ENCODE data around the gene LRRC56. TPM values are rescaled to one million over a fixed set of nuclear protein-coding genes. Genes with fewer than 3 reads are reported as not detected.

LRRC56 gene
- total RNA-seq, 1 donor from 2014 or later = 7.6 TPM

DNA sequence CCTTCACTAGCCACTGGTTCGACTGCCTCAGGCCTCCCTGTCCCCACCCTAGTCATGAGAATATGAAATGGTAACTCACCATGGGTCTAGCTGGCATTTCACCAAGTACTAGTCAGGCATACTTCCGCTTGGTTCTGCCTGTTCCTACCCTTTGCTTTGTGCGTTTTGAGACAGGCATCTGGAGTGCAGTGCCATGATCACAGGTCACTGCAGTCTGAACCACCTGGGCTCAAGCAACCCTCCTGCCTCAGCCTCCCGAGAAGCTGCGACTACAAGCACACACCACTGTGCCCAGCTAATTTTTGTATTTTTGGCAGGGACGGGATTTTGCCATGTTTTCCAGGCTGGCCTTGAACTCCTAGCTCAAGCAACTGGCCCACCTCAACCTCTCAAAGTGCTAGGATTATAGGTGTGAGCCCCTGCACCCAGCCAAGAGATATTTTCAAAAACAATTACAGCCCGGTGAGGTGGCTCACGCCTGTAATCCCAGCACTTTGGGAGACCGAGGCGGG, 16.1 kb upstream of the LRRC56 start:
- Histone ChIP-seq H3K36me3 (no peaks in the 10 kb centered on the region), H3K9me3 (no peaks in the 10 kb centered on the region), H3K27ac (no peak overlapping the region), H3K27me3 (ENCODE audit: low read depth) (no peaks in the 10 kb centered on the region), H3K4me3 (no peak overlapping the region), H3K4me1 (no peaks in the 10 kb centered on the region)
- TF ChIP-seq, protein P1, sequence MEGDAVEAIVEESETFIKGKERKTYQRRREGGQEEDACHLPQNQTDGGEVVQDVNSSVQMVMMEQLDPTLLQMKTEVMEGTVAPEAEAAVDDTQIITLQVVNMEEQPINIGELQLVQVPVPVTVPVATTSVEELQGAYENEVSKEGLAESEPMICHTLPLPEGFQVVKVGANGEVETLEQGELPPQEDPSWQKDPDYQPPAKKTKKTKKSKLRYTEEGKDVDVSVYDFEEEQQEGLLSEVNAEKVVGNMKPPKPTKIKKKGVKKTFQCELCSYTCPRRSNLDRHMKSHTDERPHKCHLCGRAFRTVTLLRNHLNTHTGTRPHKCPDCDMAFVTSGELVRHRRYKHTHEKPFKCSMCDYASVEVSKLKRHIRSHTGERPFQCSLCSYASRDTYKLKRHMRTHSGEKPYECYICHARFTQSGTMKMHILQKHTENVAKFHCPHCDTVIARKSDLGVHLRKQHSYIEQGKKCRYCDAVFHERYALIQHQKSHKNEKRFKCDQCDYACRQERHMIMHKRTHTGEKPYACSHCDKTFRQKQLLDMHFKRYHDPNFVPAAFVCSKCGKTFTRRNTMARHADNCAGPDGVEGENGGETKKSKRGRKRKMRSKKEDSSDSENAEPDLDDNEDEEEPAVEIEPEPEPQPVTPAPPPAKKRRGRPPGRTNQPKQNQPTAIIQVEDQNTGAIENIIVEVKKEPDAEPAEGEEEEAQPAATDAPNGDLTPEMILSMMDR (IDR thresholded peaks at IDR 0.05) = no peak
- DNase-seq (no peak), ATAC-seq (no peak)
- intact Hi-C loops (cut with DNase I) = no loop called here

DNA sequence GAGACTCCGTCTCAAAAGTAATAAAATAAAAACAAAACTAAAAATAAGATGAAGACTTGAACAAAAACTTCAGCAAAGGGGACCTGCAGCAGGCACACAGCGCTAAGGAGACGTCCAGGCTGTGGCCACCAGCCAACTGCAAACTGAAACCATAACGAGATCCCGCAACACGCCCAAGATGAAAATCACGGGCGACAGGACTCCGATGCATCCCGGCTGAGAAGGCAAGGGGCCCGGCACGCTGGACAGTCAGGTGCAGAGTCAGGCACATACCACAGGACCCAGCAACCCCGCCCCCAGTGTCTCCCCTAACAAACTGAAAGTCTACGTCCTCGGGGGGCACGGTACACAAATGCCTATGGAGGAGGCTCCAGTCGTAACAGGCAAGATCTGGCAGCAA, 11.1 kb upstream of the LRRC56 start:
- intact Hi-C loops (cut with DNase I) = no loop called here
- Histone ChIP-seq H3K27me3 (ENCODE audit: low read depth) (no peaks in the 10 kb centered on the region), H3K4me1 (no peaks in the 10 kb centered on the region), H3K27ac (no peak overlapping the region), H3K4me3 (no peak overlapping the region), H3K9me3 (no peaks in the 10 kb centered on the region), H3K36me3 (peaks cover 2% of the 10 kb centered on the region)
- no peak for ATAC-seq
- no peak for DNase-seq
- TF ChIP-seq, protein P1 (IDR thresholded peaks at IDR 0.05) = no peak

DNA sequence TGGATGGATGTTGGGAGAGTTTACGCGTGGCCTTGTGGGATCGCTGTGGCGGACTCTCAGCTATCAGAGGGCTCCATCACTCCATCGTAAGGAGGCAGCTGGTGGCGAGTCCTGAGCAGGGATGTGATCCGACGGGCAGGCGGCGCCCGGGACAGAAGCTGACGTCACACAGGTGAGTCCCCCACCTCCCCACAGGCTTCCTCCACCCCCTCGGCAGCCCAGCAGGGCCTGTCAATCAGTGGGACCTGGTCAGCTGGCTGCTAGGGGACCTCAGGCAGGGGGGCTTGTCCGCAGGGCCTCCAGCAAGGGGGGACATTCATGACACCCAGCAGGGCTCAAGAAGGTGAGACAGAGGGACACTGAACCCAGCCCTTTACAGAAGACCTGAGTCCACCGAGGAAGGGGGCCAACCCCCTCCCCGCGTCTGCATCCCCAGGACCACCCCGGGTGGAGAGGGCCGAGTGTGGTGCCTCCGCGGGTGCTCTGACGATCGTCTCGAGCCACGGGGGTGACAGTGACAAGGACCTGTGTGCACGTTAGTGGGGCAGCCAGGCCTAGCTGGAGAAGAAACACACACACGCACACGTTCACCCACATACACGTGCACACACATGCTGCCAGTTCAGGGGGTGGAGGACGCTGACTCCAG, 9.0 kb upstream of the LRRC56 start:
- no peak for ATAC-seq
- TF ChIP-seq, protein P1 (IDR thresholded peaks at IDR 0.05) = no peak
- no peak overlapping the region for H3K4me3 ChIP-seq
- DNase-seq = no peak
- H3K4me1 ChIP-seq = no peaks in the 10 kb centered on the region
- H3K27ac ChIP-seq = no peak overlapping the region
- peaks cover 23% of the 10 kb centered on the region for H3K36me3 ChIP-seq
- intact Hi-C loops (cut with DNase I) = no loop called here
- H3K27me3 ChIP-seq (ENCODE audit: low read depth) = no peaks in the 10 kb centered on the region
- H3K9me3 ChIP-seq = no peaks in the 10 kb centered on the region

DNA sequence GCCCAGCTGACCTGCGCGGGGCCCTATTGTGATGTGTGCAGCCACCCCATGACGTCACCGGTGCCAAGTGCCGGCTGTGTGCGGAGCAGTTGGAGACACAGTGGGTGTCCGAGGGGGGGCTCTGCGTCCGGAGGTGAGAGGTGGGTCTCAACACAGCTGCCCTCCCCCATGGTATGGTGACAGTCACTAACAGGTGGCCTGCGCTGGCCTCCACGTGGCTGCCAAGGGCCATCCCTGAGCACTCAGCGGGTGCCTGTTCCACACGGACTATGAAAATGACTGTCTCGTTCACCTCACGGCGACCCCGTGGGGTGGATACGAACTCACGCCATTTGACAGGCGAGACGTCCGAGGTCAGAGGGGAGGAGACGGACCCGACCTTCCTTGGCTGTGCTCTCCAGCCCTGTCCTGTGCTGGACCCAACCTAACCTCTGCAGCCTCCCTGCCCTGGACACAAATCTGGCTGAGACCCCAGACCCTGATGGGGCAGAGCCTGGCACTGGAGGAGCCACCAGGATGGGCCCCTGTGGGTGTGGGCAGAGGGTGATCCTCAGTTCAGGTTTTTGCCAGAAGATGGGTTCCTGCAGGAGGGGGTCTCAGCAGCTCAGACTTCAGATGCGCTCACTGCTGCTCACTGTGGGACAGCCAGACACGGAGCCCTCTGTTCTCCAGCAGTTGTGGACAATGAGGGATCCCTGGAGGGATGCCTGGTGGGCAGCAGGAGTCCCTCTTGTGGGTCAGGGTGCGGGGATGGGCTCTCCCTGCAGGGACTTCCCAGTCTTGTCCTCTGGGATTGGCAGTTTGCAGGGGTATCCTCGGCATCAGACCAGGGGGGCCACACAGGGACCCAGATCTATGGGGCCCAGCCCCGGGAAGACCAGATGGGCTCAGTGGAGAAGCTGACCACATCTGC, 8.3 kb upstream of the LRRC56 start:
- H3K36me3 ChIP-seq = peaks cover 31% of the 10 kb centered on the region
- TF ChIP-seq, protein P1 (IDR thresholded peaks at IDR 0.05) = no peak
- intact Hi-C loops (cut with DNase I) = no loop called here
- DNase-seq (no peak), ATAC-seq (peak in 1 of 2 donors; percentile 2)
- peaks cover 7% of the 10 kb centered on the region for H3K4me1 ChIP-seq
- no peak overlapping the region for H3K27ac ChIP-seq
- H3K9me3 ChIP-seq = no peaks in the 10 kb centered on the region
- no peaks in the 10 kb centered on the region for H3K27me3 ChIP-seq (ENCODE audit: low read depth)
- H3K4me3 ChIP-seq = no peak overlapping the region

GRCh38 chr11:529728-530411, 7.5 kb upstream of the LRRC56 start:
- ATAC-seq (no peak), DNase-seq (no peak)
- Histone ChIP-seq H3K9me3 (no peaks in the 10 kb centered on the region), H3K27me3 (ENCODE audit: low read depth) (no peaks in the 10 kb centered on the region), H3K4me3 (no peak overlapping the region), H3K36me3 (peaks cover 33% of the 10 kb centered on the region), H3K27ac (no peak overlapping the region), H3K4me1 (peaks cover 13% of the 10 kb centered on the region)
- intact Hi-C loops (cut with DNase I) = no loop called here
- TF ChIP-seq, protein P1 (IDR thresholded peaks at IDR 0.05) = no peak
